CD14-positive monocyte (primary cell): ENCODE measurements around the gene HMX1. TPM values are rescaled to one million over a fixed set of nuclear protein-coding genes. Genes with fewer than 3 reads are reported as not detected.

Source experiments
- DNase-seq, 3 donors: peaks; one replicate each; pipeline ENCODE4 v3.0.0-alpha.2; 2011 to 2022
- H2AFZ ChIP-seq: 2 replicates; pipeline ENCODE4 v1.6.0; 2012; ENCODE audit warnings: mild to moderate bottlenecking, low read depth, low read length, inconsistent platforms; ENCODE audit not compliant: insufficient read depth, poor library complexity, severe bottlenecking
- H3K27ac ChIP-seq, 2 donors: 1 replicate in 1 of 2; 2 replicates in 1 of 2; pipeline ENCODE4 v1.5.1; 2012 to 2013; ENCODE audit warnings: low read length in 2 of 2, control low read depth in 1 of 2, inconsistent platforms in 1 of 2, low read depth in 1 of 2, mild to moderate bottlenecking in 1 of 2
- H3K27me3 ChIP-seq, 2 donors: one replicate each; pipeline versions ENCODE4 v1.6.0 to v1.6.1; 2011 to 2013; ENCODE audit warnings: low read length in 2 of 2; ENCODE audit not compliant: control insufficient read depth in 2 of 2, insufficient read depth in 2 of 2
- H3K36me3 ChIP-seq, 2 donors: replicated peaks in 1 of 2; 1 replicate in 1 of 2; 2 replicates in 1 of 2; pipeline versions ENCODE4 v1.5.1 to v1.6.1; 2012 to 2013; ENCODE audit warnings: low read length in 2 of 2, control low read depth in 1 of 2, inconsistent platforms in 1 of 2, mild to moderate bottlenecking in 1 of 2; ENCODE audit not compliant: insufficient read depth in 2 of 2, control insufficient read depth in 1 of 2
- H3K4me1 ChIP-seq, 2 donors: 1 replicate in 1 of 2; 2 replicates in 1 of 2; pipeline versions ENCODE4 v1.5.1 to v1.6.1; 2012 to 2013; ENCODE audit warnings: low read length in 2 of 2, control low read depth in 1 of 2, inconsistent platforms in 1 of 2, mild to moderate bottlenecking in 1 of 2, moderate library complexity in 1 of 2; ENCODE audit not compliant: insufficient read depth in 2 of 2, control insufficient read depth in 1 of 2
- H3K4me2 ChIP-seq: replicated peaks from 2 replicates; pipeline ENCODE3; 2012; ENCODE audit warnings: low read length, moderate library complexity, mild to moderate bottlenecking; ENCODE audit not compliant: poor library complexity, severe bottlenecking; ENCODE audit errors: extremely low read depth
- H3K4me3 ChIP-seq, 3 experiments: fragments of 200-600 bp in 1 of 3; sonication (generic) in 1 of 3; replicated peaks in 1 of 3; 1 replicate in 2 of 3; 2 replicates in 1 of 3; pipeline ENCODE4 v1.5.1; 2011 to 2013; ENCODE audit warnings: low read length in 3 of 3, mild to moderate bottlenecking in 3 of 3, control low read depth in 2 of 3, low read depth in 2 of 3, inconsistent platforms in 1 of 3, moderate library complexity in 1 of 3
- H3K79me2 ChIP-seq: 2 replicates; pipeline ENCODE4 v1.6.0; 2012; ENCODE audit warnings: mild to moderate bottlenecking, control low read depth, inconsistent platforms, low read length, moderate library complexity; ENCODE audit not compliant: insufficient read depth
- H3K9ac ChIP-seq: 2 replicates; pipeline ENCODE4 v1.6.0; 2017; ENCODE audit warnings: low read length, mild to moderate bottlenecking; ENCODE audit not compliant: insufficient read depth, poor library complexity, severe bottlenecking
- H3K9me3 ChIP-seq, 2 donors: replicated peaks in 1 of 2; 1 replicate in 1 of 2; 2 replicates in 1 of 2; pipeline versions ENCODE4 v1.5.1 to v1.6.1; 2012 to 2013; ENCODE audit warnings: low read length in 2 of 2, control low read depth in 1 of 2; ENCODE audit not compliant: control insufficient read depth in 1 of 2, insufficient read depth in 1 of 2
- H4K20me1 ChIP-seq: 2 replicates; pipeline ENCODE4 v1.6.0; 2012; ENCODE audit warnings: mild to moderate bottlenecking, low read length, control low read depth, moderate library complexity; ENCODE audit not compliant: insufficient read depth
- H3K27ac Mint-ChIP-seq, 7 donors: one replicate each; pipeline ENCODE4 v1.8.0; 2020; ENCODE audit warnings: mild to moderate bottlenecking in 7 of 7, mixed read lengths in 7 of 7, moderate library complexity in 6 of 7, inconsistent platforms in 2 of 7
- H3K27me3 Mint-ChIP-seq, 3 donors: one replicate each; pipeline ENCODE4 v1.8.0; 2021 to 2022; ENCODE audit warnings: low read depth in 3 of 3, mild to moderate bottlenecking in 3 of 3, mixed read lengths in 3 of 3, moderate library complexity in 3 of 3, inconsistent platforms in 1 of 3
- H3K36me3 Mint-ChIP-seq, 2 donors: one replicate each; pipeline ENCODE4 v1.8.0; 2020; ENCODE audit warnings: mixed read lengths in 2 of 2, inconsistent platforms in 1 of 2, mild to moderate bottlenecking in 1 of 2
- H3K4me1 Mint-ChIP-seq: one replicate; pipeline ENCODE4 v1.8.0; 2020; ENCODE audit warnings: mild to moderate bottlenecking, mixed read lengths
- H3K4me3 Mint-ChIP-seq, 2 donors: one replicate each; pipeline ENCODE4 v1.8.0; 2020; ENCODE audit warnings: mild to moderate bottlenecking in 2 of 2, mixed read lengths in 2 of 2, moderate library complexity in 1 of 2
- H3K9me3 Mint-ChIP-seq, 7 donors: one replicate each; pipeline ENCODE4 v1.8.0; 2020 to 2022; ENCODE audit warnings: mixed read lengths in 7 of 7, mild to moderate bottlenecking in 6 of 7, moderate library complexity in 6 of 7, inconsistent platforms in 2 of 7
- WGBS: methylation state at CpG from one replicate; pipeline ENCODE4 v1.1.5; 2013; ENCODE audit warnings: missing lambda C conversion rate; ENCODE audit not compliant: insufficient coverage; 5-methylcytosine and 5-hydroxymethylcytosine counted together
- intact Hi-C, 2 donors: fragments of 100-400 bp; cut with micrococcal nuclease; formaldehyde crosslinking; loops; one replicate each; pipeline versions ENCODE4 v1.15.0 to v1.15.1; 2023
- polyA plus RNA-seq, 3 donors: library from polyadenylated mRNA; depleted of rRNA in 1 of 3; unstranded in 2 of 3; stranded (reverse) in 1 of 3; fragments of 300-500 nt in 2 of 3; fragments of >200 nt in 1 of 3; fragmentation: Illumina TruSeq in 2 of 3; gene quantifications; 1 replicate in 2 of 3; 2 replicates in 1 of 3; pipeline ENCODE4 v1.2.3, GENCODE V29; 2012 to 2021
- TF ChIP-seq, protein P1 (sequence below): fragments of 200-600 bp; IDR thresholded peaks from one replicate; pipeline ENCODE4 v1.8.0; 2022; ENCODE audit warnings: antibody characterized with exemption, mild to moderate bottlenecking

Gene HMX1
- polyA plus RNA-seq, 3 donors: not detected

GRCh38 chr4:8853249-8853648, 18.4 kb downstream of the HMX1 start:
- H3K9ac ChIP-seq: no peak overlapping the region
- no peak overlapping the region for H2AFZ ChIP-seq
- no peak overlapping the region for H3K4me2 ChIP-seq
- Mint-ChIP-seq H3K4me3 (no peak overlapping the region), H3K9me3 (peaks cover 0 to 14% (median 6%) of the 10 kb centered on the region in 7 donors), H3K27ac (no peak overlapping the region), H3K27me3 (peaks cover 46 to 70% (median 61%) of the 10 kb centered on the region in 3 donors), H3K4me1 (peaks cover 6% of the 10 kb centered on the region), H3K36me3 (no peaks in the 10 kb centered on the region)
- H3K36me3 ChIP-seq: no peaks in the 10 kb centered on the region
- no peak overlapping the region for H3K27ac ChIP-seq
- TF ChIP-seq, protein P1, sequence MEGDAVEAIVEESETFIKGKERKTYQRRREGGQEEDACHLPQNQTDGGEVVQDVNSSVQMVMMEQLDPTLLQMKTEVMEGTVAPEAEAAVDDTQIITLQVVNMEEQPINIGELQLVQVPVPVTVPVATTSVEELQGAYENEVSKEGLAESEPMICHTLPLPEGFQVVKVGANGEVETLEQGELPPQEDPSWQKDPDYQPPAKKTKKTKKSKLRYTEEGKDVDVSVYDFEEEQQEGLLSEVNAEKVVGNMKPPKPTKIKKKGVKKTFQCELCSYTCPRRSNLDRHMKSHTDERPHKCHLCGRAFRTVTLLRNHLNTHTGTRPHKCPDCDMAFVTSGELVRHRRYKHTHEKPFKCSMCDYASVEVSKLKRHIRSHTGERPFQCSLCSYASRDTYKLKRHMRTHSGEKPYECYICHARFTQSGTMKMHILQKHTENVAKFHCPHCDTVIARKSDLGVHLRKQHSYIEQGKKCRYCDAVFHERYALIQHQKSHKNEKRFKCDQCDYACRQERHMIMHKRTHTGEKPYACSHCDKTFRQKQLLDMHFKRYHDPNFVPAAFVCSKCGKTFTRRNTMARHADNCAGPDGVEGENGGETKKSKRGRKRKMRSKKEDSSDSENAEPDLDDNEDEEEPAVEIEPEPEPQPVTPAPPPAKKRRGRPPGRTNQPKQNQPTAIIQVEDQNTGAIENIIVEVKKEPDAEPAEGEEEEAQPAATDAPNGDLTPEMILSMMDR: no peak
- 75% methylated on average over 1 of the region's 6 CpGs for WGBS
- H4K20me1 ChIP-seq: no peaks in the 10 kb centered on the region
- intact Hi-C loops: no loop called here
- no peak overlapping the region for H3K4me3 ChIP-seq
- peaks cover 0 to 3% of the 10 kb centered on the region in 2 donors for H3K4me1 ChIP-seq
- no peak for DNase-seq
- H3K27me3 ChIP-seq: peaks cover 29 to 50% of the 10 kb centered on the region in 2 donors
- H3K9me3 ChIP-seq: peaks cover 6 to 19% of the 10 kb centered on the region in 2 donors
- no peaks in the 10 kb centered on the region for H3K79me2 ChIP-seq

DNA sequence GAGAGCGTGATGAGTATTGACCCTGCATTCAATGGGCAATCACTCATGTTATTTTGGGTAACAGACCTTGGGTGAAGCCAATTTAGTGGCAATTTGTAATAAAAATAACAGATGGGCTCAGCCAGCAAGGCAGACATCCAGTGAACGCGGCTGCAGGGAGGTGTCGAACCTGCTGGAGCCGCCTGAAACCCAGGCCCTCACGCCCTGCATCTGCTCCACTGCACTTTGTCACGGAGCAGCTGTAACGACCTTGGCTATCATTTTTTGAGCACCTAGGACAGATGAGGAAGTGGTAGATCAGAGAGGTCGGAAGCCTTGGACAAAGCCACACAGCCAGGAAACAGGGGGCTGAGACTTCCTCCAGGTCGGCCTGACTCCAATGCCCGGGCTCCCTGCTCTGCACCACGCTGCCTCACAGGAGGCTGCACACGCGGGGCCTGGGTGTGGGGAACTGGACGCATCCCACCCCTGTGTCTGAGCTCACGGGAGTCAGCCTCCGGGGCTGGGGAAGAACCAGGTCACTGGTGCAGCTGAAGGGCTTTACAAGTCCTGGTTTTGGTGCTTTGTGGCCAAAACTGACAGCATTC, 19.4 kb downstream of the HMX1 start:
- no peaks in the 10 kb centered on the region for H4K20me1 ChIP-seq
- H3K4me3 ChIP-seq: no peak overlapping the region
- intact Hi-C loops: no loop called here
- H2AFZ ChIP-seq: no peak overlapping the region
- 68% methylated on average over 16 of the region's 17 CpGs for WGBS
- Mint-ChIP-seq H3K27ac (no peak overlapping the region), H3K4me1 (peaks cover 6% of the 10 kb centered on the region), H3K27me3 (peaks cover 38 to 63% (median 56%) of the 10 kb centered on the region in 3 donors), H3K9me3 (peaks cover 0 to 13% (median 6%) of the 10 kb centered on the region in 7 donors), H3K36me3 (no peaks in the 10 kb centered on the region), H3K4me3 (no peak overlapping the region)
- H3K36me3 ChIP-seq: no peaks in the 10 kb centered on the region
- TF ChIP-seq, protein P1: no peak
- no peak overlapping the region for H3K27ac ChIP-seq
- no peak overlapping the region for H3K4me2 ChIP-seq
- H3K4me1 ChIP-seq: no peaks in the 10 kb centered on the region
- H3K79me2 ChIP-seq: no peaks in the 10 kb centered on the region
- H3K9ac ChIP-seq: no peak overlapping the region
- H3K27me3 ChIP-seq: peaks cover 19 to 40% of the 10 kb centered on the region in 2 donors
- DNase-seq: no peak
- peaks cover 6 to 19% of the 10 kb centered on the region in 2 donors for H3K9me3 ChIP-seq
